Activated naive CD4-positive, alpha-beta T cell treated with Interleukin-2 at 50 U/mL for 16 hours (primary cell): ENCODE data around the gene FRMPD4.

Experiments
- DNase-seq: peaks from one replicate; pipeline ENCODE4 v3.0.0-alpha.2; 2020

FRMPD4 gene

DNA sequence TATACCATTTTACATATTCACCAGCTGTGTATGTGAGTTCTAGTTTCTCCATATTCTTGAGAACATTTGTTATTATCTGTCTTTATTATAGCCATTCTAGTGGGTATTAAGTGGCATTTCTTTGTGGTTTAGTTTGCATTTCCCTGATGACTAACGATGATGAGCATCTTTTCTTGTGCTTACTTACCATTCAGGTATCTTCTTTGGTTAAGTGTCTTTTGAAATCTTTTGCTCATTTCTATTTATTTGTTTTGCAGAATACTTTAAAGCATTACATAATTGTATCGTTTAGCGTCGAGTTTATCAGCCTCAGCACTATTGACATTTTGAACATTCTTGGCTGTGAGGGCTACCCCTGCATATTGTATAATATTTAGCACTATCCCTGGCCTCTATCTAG is 85.4 kb downstream of the FRMPD4 start:
- DNase-seq: no peak

DNA sequence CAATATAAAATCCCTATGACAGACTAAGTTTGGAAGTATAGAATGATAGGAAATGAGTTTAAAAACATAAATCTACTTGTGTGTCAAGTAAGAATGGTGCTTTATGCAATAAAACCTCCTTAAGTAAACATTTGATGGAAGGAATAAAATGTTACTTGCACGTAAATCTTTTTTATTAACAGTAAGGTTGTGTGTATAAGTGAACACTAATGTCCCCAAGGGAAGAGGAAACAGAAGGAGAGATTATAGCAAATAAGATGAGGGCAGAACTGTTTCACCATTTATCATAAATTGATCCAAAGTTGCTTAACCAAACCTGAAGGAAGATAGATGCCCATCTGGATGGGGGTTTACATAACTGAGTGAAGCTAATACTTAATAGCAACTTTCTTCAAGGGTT is 86.8 kb downstream of the FRMPD4 start:
- DNase-seq: no peak

DNA sequence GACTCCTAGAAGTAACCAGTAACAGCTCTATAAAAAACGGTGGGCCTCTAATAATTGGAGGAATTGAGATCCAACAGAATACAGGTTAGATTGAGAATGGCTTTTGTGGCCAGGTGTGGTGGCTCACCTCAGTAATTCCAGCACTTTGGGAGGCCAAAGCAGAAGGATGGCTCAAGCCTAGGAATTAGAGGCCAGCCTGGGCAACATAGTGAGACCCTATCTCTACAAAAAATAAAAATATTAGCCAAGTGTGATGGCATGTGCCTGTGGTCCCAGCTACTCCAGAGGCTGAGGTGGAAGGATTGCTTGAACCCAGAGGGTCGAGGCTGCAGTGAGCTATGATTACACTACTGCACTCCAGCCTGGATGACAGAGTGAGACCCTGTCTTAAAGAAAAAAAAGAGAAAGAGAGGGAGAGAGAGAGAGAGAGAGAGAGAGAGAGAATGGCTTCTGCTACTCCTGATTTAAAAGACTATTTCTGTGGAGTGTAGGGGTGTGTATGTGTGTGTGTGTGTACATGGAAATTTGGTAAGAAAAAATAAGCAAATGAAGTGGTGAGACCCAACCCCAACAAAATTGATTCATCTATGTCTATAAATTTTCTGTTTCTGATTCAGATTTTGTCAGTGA is 89.3 kb downstream of the FRMPD4 start:
- no peak for DNase-seq

DNA sequence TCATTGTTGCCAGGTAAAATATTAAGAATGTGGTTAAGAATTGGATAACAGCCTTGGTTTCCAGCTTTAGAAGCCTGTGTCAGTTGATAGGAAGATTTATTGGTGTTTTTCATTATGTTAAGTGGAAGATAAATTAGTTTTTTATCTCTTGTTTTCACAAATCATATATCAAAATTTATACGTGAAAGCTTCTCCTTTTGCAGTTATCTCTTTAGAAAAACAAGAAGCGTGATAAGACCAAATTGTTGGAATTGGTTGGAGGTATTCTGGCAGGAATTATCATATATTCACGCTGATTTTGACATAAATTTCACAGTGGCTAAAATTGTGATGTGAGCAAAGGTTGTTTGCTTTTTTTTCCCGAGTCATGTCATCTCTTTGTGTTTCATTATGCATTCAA is 90.6 kb downstream of the FRMPD4 start:
- DNase-seq: no peak

DNA sequence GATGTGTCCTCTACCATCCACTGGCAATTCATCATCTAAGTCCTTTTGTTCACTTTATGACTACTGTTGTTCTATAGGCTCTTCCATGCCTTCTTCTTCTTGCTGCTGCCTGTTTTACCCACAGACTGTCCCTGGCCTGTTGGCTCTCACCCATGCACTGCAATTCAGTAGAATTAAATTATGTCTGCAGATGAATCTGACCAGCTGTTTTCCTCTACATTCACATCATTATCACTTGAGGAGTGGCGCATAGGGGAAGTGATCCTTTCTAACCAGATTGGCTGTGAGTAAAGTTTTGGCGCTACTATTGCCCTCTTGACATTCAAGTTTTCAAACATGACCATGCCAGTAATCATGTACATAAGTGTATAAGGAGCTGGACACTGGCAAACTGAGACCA is 91.7 kb downstream of the FRMPD4 start:
- no peak for DNase-seq

DNA sequence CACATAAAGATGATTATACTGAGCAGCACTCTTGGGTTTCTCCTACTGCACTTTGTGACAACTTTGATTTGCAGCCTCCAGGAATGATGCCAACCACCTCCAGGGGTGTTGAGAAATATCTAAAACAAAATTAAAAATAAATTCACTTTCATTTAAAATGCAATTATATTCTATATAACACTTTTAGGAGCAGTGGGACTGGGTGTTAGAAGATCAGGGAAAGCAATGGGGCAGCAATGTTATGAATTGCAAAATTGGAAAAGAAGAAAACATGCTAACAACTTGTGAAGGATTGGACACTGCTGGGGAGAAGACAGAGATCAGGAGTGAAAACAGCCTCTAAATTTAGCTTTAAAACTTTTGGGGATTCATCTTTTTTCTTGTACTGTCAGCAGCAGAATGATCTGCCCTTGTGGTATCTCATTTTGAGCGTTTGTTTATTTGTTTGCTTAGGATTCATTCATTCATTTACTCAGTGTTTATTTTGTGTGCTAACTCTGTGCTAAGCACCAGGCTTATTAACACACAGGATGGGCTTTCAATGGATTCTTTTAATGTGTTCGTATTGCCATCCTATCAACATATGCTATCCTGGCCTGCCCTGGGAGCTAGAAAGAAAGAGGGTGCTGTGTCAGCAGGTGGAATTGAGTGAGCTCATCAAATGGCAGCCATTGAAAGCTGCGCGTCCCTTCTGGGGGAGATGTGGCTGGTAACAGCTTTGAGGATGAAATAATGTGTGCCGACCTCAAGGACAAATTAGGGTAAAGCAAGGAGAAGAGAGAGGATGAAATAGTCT is 96.5 kb downstream of the FRMPD4 start:
- DNase-seq: no peak

DNA sequence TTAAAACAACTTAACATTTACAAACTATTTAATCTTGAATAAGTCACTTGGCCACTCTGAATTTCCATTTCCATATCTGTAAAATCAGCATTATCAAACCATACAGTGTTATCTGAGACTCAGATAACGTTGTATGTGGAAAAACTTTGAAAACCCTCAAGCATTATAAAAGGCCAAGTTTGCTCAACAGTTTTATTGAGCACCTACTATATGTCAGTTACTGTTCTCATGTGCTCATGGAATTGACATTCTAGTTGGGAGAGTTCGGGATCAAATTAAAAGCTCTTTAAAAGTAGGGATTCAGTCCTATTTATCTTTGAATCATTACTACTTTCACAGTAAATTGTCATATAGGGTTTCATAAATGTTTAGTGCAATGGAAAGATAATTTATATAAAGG is 97.9 kb downstream of the FRMPD4 start:
- DNase-seq: no peak

DNA sequence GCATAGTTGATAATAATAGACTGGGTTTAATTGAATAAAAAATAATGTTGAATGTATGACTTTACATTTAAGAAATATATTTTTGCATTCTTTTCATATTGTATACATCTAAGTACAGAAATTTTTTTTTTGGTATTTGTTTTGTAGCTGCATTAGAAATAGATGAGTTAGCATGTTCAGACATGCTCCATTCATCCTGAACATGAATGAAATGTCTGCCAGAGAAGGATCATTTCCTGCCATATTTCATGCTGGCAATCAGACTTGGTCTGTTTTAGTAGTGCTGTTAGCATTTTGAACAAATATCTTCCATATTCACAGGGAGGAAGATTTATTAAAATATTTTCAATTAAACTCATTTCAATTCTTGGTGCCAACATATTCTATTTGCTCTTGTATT is 98.9 kb downstream of the FRMPD4 start:
- DNase-seq: no peak

DNA sequence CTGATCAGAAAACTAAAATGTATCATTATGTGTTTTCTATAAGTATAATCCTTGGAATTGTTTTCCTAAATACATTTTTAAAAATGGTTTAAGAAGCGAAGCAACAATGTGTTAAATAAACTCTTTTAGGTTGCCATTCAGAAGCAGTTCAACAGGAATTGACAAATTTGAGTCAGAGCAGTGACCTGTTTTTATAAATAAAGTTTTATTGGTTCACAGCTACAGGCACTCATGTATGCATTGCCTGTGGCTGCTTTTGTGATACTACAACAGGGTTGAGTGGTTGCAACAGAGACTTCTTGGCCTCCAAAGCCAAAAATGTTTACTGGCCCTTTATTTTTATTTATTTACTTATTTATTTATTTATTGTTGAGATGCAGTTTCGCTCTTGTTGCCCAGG is 99.5 kb downstream of the FRMPD4 start:
- no peak for DNase-seq

DNA sequence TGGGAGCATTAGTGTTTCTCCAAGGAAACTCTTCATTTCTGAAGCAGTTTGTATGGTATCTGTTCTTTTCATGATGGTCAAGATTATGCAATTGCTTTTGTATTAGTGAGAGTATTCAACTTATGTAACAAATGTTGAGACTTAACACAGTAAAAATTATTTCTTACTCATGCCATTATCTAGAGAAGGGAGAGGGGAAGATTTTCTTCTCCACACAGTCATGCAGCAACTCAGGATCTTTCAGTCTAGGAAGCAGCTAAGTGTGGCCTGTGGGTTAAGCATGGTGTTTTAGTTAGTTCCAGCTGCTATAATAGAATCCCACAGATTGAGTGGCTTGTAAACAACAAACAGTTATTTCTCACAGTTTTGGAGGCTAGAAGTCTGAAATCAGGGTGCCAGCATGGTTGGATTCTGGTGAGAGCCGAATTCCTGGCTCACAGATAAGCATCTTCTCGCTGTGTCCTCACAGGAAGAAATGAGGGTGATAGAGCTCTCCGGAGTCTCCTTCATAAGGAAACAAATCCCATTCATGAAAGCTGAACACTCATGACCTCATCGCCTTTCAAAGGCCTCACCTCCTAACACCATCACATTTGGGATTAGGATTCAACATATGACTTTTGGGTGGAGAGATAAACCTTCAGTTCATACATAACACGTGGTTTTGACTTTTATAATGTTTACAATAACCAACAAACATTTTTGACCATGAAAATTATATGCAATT is 101.2 kb downstream of the FRMPD4 start:
- DNase-seq: no peak

DNA sequence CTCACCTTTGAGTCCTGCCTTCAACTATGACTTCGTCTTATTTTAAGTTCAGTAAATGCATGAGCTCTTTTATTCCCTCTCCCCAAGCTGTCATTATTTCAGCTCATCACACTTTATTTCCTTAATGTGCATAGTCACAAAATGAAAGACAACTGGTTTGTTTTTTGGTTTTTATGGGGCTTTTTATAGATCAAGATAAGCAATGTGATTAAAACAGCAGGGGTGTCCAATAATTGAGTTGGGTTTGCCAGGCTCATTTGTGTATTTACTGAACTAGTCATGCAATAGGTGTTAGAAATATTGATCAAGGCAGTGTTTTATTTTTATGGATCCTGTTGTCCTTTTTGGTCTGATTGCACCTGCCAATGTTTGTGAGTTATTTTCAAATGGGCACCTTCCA is 102.2 kb downstream of the FRMPD4 start:
- DNase-seq: no peak

DNA sequence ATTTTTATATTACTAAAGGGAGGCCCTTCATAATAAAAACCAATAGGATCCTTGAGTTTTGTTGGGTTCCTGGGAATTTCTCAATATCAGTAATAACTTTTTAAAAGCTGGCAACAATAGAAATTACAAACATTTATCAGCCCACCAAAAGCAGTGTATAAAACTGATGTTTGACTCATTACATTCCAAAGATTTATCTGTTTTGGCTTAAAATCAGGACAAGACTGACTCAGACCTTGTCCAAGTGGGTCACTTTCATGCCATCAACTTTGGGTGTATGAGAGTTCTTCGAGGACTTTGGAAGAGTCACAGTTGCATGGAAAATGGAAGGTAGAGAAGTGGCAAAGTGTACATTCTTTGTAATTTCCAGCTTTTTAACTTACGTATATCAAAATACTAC is 102.8 kb downstream of the FRMPD4 start:
- no peak for DNase-seq

DNA sequence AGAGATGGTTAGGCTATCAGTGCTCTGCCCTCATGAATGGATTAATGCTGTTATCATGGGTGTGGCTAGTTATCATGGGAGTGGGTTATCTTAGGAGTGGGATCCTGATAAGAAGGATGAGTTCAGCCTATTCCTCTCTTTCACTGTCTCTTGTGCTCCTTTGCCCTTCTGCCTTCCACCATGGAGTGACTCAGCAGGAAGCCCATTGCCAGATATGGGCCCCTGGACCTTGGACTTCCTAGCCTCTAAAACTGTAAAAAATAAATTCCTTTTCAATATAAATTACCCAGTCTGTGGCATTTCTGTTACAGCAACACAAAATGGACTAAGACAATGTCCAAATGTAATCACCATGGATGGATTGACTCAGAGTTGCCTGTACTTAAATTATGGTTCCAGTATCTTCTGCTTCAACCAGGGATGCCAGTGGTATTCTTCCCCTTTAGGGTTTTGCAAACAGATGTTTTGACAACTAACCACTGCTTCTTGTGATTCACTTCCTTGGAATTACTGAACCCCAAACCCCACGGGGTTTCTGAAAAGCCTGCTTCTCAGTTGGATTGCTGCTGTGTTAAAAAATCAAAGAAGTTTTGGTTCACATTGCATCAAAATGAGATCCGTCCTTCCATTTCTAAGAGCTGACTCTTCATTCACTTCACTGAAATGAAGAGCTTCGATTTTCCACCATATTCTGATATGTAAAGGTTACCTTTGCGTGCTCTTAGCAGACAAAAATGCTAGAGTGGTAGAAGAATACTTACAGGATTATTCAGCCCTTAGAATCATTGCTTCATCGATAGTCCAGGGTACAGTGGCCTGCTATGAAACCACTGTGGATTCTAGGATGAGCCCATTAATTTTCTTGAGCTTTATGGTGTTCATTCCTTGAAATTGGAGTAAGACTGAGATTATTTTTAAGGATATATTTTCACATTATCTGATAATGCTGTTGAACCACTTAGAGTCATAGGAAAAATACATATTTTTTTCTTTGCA is 107.7 kb downstream of the FRMPD4 start:
- no peak for DNase-seq

DNA sequence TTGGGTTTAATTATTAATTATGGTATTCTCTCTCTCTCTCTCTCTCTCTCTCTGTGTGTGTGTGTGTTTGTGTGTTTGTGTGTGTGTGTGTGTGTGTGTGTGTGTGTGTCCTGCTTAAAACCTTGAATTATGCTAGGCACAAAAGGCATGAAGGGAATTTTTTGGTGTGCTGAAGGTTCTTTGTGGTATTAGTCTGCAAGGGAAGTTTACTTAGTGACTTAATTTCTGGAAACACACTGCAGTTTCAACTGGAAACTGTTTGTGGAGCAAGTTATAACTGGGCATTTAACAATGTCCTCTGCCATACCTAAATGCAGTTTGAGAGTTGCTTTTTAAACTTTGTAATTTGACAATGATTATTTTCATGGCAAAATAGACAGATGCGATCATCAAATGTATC is 111.7 kb downstream of the FRMPD4 start:
- DNase-seq: no peak

DNA sequence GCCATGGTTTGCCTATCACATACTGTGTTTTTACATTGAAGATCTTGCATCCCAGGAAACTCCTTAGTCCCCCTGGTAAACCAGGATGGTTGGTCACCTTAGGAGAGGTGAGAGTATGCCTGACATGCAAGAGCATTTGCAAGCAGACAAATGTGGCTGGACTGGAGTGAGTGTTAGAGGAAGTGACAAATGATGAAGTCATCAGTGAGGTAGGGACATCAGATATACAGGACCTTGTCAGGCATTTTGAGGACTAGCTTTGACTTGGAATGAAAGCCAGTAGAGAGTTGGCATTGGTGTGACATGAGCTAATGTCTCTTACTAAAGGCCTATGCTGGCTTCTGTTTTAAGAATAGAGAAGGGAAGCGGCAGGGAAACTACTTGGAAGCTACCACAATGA is 124.9 kb downstream of the FRMPD4 start:
- DNase-seq: no peak

DNA sequence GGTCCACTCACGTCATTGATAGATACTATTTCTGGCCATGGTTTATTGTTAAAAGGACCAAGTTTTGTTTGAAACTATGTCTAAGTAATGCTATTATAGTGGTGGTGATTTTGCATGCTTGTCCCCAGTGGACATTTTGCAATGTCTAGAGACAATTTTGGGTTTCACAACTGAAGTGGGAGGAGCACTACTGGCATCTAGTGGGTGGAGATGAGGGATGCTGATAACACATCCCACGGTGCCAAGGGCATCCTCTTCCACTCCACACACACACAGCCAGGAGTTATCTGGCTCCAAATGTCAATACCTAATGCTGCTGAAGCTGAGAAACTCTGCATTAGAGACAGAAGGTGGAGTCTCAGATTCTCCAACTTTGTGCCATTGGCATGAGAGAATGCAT is 131.2 kb downstream of the FRMPD4 start:
- DNase-seq: no peak

DNA sequence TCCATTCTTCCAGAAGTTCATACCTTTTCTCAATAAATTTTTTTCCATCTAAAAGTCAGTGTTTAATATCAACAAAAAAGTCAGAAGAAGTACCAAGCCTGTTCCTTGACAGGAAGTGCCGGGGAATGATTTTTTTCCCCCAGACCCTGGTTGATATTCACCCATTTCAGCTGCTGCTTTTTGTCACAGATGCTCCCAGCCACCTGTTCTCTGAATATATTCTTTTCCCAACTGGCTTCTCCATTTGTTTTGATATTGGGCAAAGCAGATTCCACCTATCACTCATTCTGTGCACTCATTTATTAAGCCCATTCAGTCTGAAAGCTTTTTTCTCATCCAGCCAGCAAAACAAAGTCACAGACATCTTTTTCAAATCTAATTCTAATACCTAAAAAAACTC is 139.9 kb downstream of the FRMPD4 start:
- no peak for DNase-seq

DNA sequence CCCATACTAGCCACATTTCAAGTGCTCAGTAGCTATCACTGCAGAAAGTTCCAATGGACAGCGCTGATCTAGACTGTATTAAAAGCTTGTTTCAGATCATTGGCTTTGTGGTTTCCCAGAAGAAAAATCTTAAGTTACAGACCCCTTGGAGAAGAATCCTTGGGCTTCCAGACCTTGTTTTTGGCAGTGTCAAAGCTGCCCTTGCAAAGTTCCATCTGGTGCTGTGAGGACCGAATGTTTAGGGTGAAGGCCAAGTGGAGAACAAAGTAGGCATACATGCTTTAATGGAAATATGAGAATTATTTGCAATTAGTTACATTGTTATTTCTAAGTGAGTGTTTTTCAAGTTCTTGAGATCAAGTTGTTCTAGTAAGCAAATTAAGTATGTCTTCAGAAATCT is 144.7 kb downstream of the FRMPD4 start:
- DNase-seq: no peak

DNA sequence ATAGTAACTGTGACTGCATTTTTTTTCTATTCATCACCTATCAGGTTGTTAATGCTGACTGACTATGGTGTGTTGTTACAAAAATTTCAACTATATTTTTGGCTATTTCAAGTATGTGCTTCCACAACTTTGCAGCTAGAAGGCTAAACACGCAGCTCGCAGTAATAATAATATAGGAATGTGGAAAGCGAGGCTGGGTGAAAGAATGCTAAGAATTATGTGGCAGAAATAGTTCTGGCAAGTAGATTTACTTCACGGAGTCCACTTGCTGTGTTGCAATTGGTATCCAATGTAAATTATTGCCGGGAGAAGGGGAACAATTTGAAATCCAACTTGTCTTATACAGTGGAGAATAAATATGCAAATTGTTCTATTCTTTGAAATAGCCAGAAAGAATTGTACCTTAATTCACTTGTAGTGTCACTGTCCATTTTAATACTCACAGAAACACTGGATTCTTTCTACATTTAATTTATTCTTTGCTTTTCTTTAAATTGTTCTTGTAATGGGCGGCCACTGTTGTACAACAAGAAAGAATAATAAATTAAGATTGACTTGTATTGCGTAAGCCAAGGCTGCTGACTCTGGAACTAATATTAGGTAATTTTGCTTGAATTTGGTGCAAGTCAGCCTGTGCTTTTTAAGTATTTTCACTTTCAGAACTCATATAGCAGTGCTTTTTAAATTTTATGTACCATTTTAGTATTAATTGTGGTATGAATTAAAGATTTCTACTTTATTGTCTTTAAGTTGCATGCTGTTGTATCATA is 154.9 kb downstream of the FRMPD4 start:
- DNase-seq: no peak

DNA sequence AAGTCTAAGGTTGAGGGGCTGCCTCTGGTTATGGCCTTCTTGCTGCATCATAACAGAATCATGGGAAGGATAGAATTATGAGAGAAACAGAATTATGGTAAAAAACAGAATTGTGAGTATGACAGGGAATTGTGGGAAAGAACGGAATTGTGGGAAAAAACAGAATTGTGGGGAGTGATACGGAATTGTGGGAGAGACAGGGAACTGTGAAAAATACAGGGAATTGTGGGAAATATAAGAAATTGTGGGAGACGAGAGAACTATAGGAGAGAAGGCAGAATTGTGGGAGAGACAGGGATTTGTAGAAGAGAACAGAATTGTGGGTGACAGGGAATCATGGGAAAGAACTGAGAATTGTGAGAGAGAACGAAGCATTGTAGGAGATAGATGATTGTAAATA is 159.1 kb downstream of the FRMPD4 start:
- DNase-seq: no peak

DNA sequence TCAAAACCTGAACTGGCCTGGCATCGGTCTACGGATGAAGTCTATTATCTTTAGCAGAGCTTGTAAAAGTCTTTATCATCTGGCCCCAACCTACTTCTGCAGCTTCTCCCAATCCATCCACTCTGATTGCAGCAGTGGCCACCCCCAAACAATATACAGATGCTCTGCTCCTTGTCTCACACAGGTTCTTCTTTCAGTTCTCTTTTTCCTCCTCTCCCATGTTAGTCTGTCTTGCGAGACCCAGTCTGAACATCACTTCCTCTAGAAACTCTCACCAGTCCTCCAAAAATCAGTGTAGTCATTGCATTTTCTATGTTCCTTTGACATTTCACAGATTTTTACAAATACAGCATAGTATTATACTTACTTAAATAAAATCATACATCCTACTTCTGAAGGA is 163.0 kb downstream of the FRMPD4 start:
- no peak for DNase-seq

DNA sequence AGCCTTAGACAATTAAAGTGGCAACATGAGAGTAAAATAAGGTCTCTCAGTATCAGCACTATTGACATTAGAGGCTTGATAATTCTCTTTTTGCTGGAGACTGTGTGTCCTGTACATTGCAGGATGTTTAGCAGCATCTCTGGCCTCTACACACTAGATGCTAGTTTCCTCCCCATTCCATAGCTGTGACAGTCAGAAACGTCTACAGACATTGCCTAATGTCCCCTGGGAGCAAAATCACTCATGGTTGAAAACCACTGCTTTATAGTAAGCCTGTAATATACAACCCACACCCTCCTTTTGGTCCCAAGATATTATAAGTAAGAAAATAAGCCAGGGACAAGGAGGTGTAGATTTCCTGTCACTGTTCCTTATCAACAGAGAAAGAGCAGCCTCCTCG is 166.0 kb downstream of the FRMPD4 start:
- DNase-seq: no peak
